ENCODE data around the gene WFS1.
A peak's percentile ranks its signal among the peaks of the same experiment; 100 is the strongest.

Gene WFS1

DNA sequence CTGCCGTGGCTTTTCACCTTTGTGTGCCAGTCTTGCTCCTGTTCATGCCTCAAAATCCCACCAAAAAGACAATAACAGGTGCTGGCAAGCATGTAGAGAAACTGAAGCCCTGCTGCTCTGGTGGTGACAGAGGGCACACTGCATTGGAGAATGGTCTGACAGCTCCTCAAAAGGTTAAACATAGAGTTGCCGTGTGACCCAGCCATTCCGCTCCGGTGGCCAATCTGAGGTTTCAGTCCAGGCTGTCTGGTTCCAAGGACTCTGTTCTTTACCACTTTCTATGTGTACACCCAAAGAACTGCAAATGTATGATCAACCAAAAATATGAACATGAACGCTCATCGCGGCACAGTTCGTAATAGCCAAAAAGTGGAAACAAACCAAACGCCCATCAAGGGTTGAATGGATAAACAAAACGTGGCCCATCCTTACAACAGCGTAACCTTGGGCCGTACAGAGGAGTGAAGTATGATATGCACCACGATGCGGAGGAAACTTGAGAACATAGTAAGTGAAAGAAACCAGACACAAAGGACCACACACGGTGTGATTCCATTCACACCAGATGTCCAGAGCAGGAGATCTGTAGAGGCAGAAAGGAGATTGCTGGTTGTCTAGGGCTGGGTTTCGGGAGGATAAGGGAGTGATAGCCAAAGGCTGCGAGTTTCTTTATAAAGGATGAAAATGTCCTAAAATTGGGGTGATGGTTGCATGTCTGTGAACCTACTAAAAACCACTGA lies 33.6 kb upstream of the WFS1 start:
- DNase-seq: no peak

GRCh38 chr4:6236816-6237390 lies 32.7 kb upstream of the WFS1 start:
- DNase-seq: no peak

- DNase-seq: no peak
Observed at GRCh38 chr4:6239486-6239885, 30.2 kb upstream of the WFS1 start.

DNA sequence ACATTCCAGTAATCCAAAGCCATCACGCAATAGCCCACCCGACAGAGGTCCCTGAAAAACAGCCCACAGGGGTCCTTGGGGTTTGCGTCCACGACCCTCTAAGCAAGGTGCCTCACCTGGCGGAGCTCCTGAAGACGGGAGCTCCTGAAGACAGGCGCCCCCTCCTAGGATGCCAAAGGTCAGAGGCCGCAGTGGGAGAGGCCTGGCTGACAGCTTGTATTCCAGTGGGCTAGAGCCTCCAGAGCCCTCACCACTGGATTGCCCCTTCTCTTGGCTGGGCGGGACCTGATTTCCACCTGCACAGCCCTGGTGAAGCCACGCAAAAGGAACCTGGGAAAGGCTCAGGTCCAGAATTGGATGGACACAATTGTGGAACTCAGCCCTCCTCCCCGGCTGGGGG lies 29.7 kb upstream of the WFS1 start:
- no peak for DNase-seq

- DNase-seq: no peak
Observed at GRCh38 chr4:6241062-6241845, 28.4 kb upstream of the WFS1 start.

GRCh38 chr4:6242271-6243029 lies 27.2 kb upstream of the WFS1 start:
- no peak for DNase-seq

DNA sequence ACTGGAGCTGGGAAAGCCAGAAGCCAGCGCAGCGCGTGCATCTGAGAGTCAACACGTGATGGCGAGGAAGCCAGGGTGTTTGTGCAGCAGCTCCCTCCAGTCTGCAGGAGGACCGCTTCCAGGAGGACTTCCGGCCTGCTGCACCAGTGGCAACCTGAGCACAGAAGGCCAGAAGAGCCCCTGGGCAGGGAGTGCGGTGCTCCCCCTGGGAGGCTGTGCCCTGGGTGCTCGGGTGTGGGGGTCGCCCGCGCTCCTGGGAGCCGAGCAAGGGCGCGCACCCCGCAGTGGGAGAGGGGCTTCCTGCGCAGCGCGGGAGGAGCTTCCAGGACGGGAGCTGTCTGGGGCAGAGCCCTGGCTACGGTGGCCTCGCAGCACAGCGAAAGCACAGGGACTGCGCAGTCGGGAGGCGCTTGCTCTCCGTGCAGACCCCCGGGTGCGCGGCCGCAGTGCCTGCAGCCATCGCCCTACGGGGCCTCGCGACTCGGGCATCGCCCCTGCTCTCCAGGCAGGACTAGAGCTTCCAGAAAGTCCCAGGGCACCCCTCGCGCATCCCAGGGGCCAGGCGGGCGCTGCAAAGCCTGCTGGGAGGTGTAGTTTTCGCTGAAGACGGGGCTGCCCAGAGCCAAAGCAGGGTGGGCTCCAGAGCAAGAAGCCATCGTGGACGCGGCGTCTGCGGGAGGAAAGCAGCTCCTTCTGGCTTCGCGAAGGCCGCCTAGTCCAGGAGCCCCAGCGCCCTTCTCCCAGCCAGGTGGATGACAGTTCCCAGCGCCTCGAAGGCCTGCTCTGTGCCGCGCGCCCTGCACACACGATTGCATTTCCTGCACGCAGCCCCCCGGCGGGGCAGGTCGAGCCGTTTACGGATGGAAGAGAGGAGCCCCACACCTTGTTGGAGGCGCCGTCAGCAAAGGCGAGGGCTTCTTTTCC lies 24.1 kb upstream of the WFS1 start:
- no peak for DNase-seq

DNA sequence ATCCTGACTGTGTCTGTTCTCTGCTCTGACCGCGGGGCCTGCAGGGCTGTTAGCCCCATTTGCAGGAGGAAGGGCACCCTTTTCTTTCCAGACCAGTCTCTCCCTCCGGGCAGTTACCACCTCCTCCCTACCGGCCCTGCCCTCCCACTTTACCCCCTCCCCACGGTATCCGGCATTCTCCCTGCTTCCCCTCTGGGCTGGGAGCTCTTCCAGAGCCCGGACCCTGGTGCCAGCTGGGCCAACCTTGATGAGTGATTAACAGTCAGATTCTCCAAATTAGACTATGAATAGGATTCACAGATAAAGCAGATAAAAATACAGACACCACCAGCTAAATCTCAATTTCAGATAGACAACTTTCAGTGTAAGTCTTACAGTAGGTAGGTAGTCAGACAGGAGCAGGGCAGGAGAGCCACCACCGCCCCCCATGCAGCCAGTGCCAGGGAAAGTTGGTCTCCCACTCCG lies 23.4 kb upstream of the WFS1 start:
- no peak for DNase-seq

- DNase-seq: no peak
Observed at GRCh38 chr4:6248394-6248793, 21.3 kb upstream of the WFS1 start.

GRCh38 chr4:6250235-6250983 lies 19.2 kb upstream of the WFS1 start:
- peak in 1 of 2 experiments; percentile 1 for DNase-seq

DNA sequence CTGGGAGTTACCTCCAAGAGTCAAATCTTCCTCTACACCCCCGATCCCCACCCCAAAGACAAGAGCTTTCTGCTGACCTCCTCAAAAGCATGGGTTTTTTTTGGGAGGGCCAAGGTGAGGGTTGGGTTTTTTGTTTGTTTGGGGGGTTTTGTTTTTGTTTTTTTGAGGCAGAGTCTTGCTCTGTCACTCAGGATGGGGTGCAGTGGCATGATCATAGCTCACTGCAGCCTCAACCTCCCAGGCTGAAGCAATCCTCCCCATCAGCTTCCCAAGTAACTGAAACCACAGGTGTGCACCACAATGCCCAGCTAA lies 18.7 kb upstream of the WFS1 start:
- DNase-seq: no peak

- no peak for DNase-seq
Observed at GRCh38 chr4:6251365-6251764, 18.3 kb upstream of the WFS1 start.

DNA sequence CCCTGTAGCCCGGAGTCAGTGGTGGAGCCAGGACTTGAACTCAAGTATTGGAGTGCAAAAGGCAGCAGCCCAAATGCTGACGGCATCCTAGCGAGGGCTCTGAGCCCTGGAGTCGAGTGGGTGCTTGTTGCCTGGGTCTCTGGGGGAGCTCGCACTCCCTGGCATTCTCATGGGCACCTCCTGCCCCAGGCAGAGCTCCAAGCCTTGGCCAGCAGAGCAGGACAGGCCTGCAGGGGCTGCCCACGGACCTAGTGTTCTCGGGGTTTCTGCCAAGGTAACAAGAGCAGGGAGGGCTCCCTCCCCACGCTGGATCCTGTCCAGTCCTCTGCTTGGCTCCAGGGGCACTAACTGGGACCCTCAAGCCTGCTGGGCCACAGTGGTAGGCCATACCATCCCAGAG lies 17.6 kb upstream of the WFS1 start:
- no peak for DNase-seq

DNA sequence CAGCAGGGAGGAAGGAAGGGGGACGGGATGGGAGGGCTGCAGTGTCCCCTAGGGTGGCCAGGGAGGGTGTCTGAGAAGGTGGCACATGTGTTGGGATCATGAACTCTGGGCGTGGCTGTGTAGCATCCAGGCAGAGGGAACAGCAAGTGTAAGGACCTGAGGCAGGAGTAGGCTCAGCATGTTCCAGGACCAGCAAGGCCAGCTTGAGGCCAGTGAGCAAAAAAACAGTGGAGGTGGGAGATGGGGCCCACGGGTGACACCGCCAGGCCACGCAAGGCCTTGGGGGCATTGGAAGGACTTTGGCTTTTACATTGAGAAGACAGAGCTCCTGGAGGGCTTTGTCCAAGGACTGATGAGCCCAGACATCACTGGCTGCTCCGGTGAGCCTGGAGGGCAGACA lies 16.5 kb upstream of the WFS1 start:
- DNase-seq: no peak

DNA sequence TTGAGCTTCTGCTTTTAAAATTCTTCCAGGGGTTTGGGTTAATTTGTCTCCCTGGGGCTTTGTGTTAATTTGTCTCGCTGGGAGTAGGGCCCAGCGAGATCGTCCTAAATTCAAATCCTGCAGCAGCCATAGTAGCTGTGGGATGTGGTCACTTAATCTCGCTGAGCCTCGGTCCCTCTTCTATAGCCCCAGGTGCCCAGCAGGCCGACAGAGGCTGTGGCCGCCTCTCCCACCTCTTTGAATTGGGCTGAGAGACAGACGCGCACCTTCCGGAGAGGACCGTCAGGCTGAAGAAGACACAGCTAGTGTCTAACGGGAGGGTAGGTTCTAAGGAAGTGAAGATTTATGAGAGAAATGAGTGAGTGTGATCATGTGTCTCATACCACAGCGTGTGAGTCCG lies 15.7 kb upstream of the WFS1 start:
- DNase-seq: no peak

DNA sequence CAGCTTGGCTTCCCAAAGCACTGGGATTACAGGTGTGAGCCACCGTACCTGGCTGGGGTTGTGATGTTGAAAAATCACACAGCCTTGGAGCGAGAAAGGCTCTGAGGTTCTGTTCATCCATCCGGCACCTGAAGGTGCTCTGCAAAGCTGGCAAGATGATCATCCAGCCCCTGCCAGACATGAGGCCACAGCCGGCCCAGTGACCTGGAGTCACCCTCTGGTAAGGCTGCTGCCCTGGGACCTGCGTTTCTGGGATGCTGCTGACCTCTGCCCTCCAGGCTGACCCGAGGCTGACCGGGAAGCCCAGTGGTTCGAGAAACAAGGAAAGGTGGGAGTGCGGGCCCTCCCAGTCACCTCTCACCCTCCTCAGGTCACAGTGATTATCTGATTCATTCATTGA lies 13.5 kb upstream of the WFS1 start:
- no peak for DNase-seq

DNA sequence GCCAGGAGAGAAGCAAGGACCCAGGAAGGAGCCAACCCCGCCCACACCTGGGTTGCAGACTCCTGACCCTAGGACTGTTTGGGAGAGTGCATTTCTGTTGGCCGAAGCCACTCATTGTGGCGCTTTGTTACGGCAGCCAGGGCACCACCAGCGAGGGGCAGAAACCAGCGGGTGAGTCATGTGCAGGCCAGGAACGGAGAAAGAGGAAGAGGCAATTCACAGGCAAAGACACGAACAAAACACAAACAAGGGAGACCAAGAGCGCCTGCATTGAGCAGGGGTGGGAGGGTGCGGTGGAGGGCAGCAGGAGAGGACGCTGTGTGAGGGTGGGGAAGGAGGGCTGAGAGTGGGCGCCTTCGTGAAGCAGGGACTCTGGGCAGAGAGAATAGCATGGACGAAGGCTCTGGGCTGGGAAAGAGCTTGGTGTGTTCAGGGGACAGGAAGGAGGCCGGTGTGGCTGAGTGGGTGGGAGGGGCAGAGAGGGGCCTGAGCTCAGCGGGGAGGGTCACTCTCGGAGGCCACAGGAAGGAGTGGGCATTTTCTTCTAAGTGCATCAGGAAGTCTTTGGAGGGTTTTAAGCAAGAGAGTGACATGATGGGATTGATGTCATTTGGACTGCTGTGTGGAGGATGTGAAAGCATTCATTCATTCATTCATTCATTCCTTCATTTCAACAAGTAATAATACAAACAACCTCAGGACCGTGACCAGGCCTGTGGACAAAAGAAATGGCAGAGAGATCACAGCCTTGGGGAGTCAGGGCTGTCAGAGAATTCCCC lies 12.2 kb upstream of the WFS1 start:
- DNase-seq: no peak

DNA sequence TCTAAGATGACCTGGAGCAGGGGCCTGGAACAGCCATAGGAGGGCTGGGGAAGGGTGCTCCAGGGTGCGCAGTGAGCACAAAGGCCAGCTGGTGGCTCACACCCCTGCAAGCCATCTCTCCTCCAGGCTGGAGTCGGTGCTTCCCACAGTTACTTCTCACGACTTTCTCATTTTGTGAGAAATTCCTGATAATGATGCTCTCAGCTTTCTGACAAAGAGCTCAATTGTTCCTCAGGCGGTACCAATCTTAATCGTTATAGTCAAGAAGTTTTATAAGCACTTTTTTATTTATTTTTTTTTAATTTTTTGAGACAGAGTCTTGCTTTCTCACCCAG lies 11.7 kb upstream of the WFS1 start:
- DNase-seq: no peak

GRCh38 chr4:6258741-6259140 lies 10.9 kb upstream of the WFS1 start:
- DNase-seq: no peak

DNA sequence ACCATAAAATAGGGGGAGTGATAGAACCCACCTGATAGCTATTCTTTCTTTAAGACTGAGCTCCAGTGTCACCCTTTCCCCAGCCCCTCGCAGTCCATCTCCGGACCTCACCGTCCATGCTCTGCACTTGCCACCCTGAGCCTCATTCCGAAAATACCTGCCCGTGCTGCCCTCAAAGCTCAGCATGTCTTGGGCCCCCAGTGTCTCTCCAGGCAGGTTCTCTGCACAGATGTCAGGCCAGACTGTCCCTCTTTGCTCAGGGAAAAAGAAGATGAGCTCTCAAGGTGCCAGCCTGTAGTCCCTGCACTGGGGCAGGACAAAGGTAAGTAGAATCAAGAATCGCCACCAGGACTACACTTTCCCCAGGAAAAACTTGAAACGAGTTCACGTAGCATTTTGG lies 9.8 kb upstream of the WFS1 start:
- DNase-seq: no peak

DNA sequence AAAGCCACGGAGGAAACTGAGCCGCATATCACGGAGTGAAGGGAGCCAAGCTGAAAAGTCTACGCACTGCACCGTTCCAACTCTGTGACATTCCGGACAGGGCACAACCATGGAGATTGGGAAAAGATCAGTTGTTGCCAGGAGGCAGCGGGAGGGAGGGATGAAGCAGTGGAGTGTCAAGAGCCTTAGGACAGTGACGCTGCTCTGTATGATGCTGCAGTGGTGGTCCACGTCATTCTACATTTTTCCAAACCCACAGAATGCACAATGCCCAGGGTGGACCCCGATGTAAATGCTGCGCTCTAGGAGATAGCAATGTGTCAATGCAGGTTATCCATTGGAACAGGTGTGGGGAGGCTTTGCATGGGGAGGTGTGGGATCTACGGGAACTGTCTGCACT lies 7.5 kb upstream of the WFS1 start:
- no peak for DNase-seq
